ENCODE results near the gene PAF1. TPM values are rescaled to one million over a fixed set of nuclear protein-coding genes. Genes with fewer than 3 reads are reported as not detected.

PAF1 gene
- total RNA-seq, 4 donors from 2014 or later = 30.8 to 48.3 (median 44.3) TPM

GRCh38 chr19:39413272-39413910 lies 22.5 kb upstream of the PAF1 start:
- Histone ChIP-seq H3K4me3 (peak overlapping the region; percentile 66 to 87 (median 74)), H3K27me3 (no peaks in the 10 kb centered on the region), H3K27ac (peak overlapping the region; percentile 94 to 99 (median 96)), H3K9me3 (no peaks in the 10 kb centered on the region), H3K4me1 (peaks cover 6 to 58% (median 34%) of the 10 kb centered on the region in 4 donors), H3K36me3 (peaks cover 4 to 34% (median 6%) of the 10 kb centered on the region in 3 donors)
- DNase-seq (ENCODE audit: low spot score in 2 of 2) = no peak
- WGBS, 2 donors = 1% methylated on average over 36 to 45 of the region's 54 CpGs
- no peak for TF ChIP-seq CTCF (IDR thresholded peaks at IDR 0.05)
- peak in 1 of 2 donors; percentile 13 for TF ChIP-seq EP300 (IDR thresholded peaks at IDR 0.05)

GRCh38 chr19:39412867-39413271 lies 22.0 kb upstream of the PAF1 start:
- Histone ChIP-seq H3K4me3 (peak overlapping the region; percentile 66 to 87 (median 74)), H3K9me3 (no peaks in the 10 kb centered on the region), H3K27ac (peak overlapping the region; percentile 94 to 99 (median 96)), H3K4me1 (peaks cover 6 to 57% (median 34%) of the 10 kb centered on the region in 4 donors), H3K36me3 (peaks cover 9 to 34% (median 11%) of the 10 kb centered on the region in 3 donors), H3K27me3 (no peaks in the 10 kb centered on the region)
- DNase-seq (ENCODE audit: low spot score in 2 of 2) = no peak
- TF ChIP-seq CTCF (IDR thresholded peaks at IDR 0.05) = peak in 2 of 5 experiments; percentile 18 to 51
- TF ChIP-seq POLR2A (IDR thresholded peaks at IDR 0.05) = no peak
- TF ChIP-seq EP300 (IDR thresholded peaks at IDR 0.05) = no peak
- 0 to 1% methylated on average over 13 to 24 of the region's 24 CpGs for WGBS, 2 donors

- Histone ChIP-seq H3K27me3 (no peaks in the 10 kb centered on the region), H3K9me3 (no peaks in the 10 kb centered on the region), H3K36me3 (peaks cover 10 to 34% (median 17%) of the 10 kb centered on the region in 3 donors), H3K27ac (peak within 1 kb of the TSS; percentile 94 to 100 (median 100)), H3K4me1 (peaks cover 6 to 53% (median 34%) of the 10 kb centered on the region in 4 donors), H3K4me3 (peak within 1 kb of the TSS; percentile 66 to 96 (median 84))
- 0 to 1% methylated on average over 34 to 39 of the region's 60 CpGs for WGBS, 2 donors
- DNase-seq (ENCODE audit: low spot score in 2 of 2) = peak; percentile 97 to 99
- peak; percentile 90 to 94 for TF ChIP-seq EP300 (IDR thresholded peaks at IDR 0.05)
- TF ChIP-seq POLR2A (IDR thresholded peaks at IDR 0.05) = peak; percentile 46 to 48
- peak; percentile 78 to 97 (median 95) for TF ChIP-seq CTCF (IDR thresholded peaks at IDR 0.05)
Measured at GRCh38 chr19:39412100-39412866, 21.4 kb upstream of the PAF1 start, which contains the start of gene PLEKHG2. TSS of gene PLEKHG2 (plus strand) at chr19:39412669. CDS start at chr19:39414087, 1,418 bp downstream.

- TF ChIP-seq POLR2A (IDR thresholded peaks at IDR 0.05) (no peak), EP300 (IDR thresholded peaks at IDR 0.05) (no peak), CTCF (IDR thresholded peaks at IDR 0.05) (peak; percentile 88 to 99 (median 93))
- DNase-seq (ENCODE audit: low spot score in 2 of 2) = peak; percentile 96 to 99
- H3K4me1 ChIP-seq = peaks cover 6 to 47% (median 34%) of the 10 kb centered on the region in 4 donors
Measured at GRCh38 chr19:39411832-39412099, 20.9 kb upstream of the PAF1 start.

More at GRCh38 chr19:39411832-39412099, 20.9 kb upstream of the PAF1 start:
- Histone ChIP-seq H3K9me3 (no peaks in the 10 kb centered on the region), H3K36me3 (peaks cover 10 to 33% (median 18%) of the 10 kb centered on the region in 3 donors), H3K27me3 (no peaks in the 10 kb centered on the region), H3K4me3 (peak overlapping the region; percentile 8 to 96 (median 74)), H3K27ac (peak overlapping the region; percentile 94 to 100 (median 100))
- 0% methylated on average over 7 of the region's 7 CpGs for WGBS, 2 donors
